ENCODE results near the gene C3orf85. TPM values are rescaled to one million over a fixed set of nuclear protein-coding genes. Genes with fewer than 3 reads are reported as not detected.
"Not testable (repeated sequence)": the region's sequence is repeated elsewhere in the genome, so short reads cannot be mapped to it uniquely, and the experiment has no call there.

C3orf85 gene
- total RNA-seq, 2 donors from 2014 or later: not detected

DNA sequence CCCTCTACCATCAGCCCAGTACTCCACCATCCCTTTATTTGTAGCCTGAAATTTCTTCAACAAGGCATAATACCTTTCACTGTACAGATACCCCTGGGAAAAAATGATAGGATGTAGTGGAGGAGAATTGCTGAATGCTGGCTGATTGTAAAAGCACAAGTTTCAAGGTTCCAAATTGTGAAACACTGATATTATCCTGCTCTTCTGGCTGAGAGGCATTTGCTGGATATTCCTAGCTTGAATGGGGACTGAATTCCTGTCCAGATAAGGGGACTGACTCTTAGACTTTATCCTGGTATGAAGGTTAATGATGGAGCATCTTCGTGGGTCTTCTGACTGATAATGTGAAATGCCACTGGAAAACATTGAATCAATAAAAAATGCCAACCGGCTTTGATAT is 9.0 kb upstream of the C3orf85 start:
- no peak overlapping the region for H3K4me3 ChIP-seq
- no peaks in the 10 kb centered on the region for H3K4me1 ChIP-seq (replicated peaks)
- no peak for DNase-seq (ENCODE audit: low spot score)
- no peak for TF ChIP-seq POLR2AphosphoS5 (IDR thresholded peaks at IDR 0.05)
- TF ChIP-seq POLR2A (IDR thresholded peaks at IDR 0.05): no peak
- TF ChIP-seq, protein P1, sequence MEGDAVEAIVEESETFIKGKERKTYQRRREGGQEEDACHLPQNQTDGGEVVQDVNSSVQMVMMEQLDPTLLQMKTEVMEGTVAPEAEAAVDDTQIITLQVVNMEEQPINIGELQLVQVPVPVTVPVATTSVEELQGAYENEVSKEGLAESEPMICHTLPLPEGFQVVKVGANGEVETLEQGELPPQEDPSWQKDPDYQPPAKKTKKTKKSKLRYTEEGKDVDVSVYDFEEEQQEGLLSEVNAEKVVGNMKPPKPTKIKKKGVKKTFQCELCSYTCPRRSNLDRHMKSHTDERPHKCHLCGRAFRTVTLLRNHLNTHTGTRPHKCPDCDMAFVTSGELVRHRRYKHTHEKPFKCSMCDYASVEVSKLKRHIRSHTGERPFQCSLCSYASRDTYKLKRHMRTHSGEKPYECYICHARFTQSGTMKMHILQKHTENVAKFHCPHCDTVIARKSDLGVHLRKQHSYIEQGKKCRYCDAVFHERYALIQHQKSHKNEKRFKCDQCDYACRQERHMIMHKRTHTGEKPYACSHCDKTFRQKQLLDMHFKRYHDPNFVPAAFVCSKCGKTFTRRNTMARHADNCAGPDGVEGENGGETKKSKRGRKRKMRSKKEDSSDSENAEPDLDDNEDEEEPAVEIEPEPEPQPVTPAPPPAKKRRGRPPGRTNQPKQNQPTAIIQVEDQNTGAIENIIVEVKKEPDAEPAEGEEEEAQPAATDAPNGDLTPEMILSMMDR (IDR thresholded peaks at IDR 0.05): no peak
- no peaks in the 10 kb centered on the region for H3K27me3 ChIP-seq (replicated peaks; ENCODE audit: insufficient read depth)
- WGBS: 91% methylated on average over 2 of the region's 2 CpGs
- no peak overlapping the region for H3K27ac ChIP-seq
- no peaks in the 10 kb centered on the region for H3K9me3 ChIP-seq
- H3K36me3 ChIP-seq: no peaks in the 10 kb centered on the region
- intact Hi-C loops (cut with DNase I): no loop called here

DNA sequence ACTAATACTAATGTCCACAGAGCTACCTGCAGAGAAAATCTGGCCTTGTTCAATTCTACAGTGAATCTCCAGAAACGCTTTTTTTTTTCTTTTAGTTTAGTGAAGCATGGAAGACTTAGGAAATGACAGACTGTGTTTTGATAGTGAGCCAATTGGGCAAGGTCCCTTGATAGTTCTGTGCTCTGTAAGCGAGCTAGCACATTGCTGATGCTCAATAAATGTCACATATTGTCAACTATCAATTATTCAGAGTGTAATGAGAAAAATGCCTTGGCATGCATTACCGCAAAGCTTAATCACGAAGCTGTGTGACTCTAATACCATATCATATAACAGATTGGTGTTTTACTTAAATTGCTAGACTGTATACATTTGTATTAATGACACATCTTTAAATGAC is 5.2 kb upstream of the C3orf85 start:
- Histone ChIP-seq H3K36me3 (no peaks in the 10 kb centered on the region), H3K27ac (no peak overlapping the region), H3K9me3 (no peaks in the 10 kb centered on the region), H3K4me1 (replicated peaks) (no peaks in the 10 kb centered on the region), H3K4me3 (no peak overlapping the region), H3K27me3 (replicated peaks; ENCODE audit: insufficient read depth) (no peaks in the 10 kb centered on the region)
- intact Hi-C loops (cut with DNase I): no loop called here
- DNase-seq (ENCODE audit: low spot score): no peak
- TF ChIP-seq, protein P1 (IDR thresholded peaks at IDR 0.05): no peak
- TF ChIP-seq POLR2AphosphoS5 (IDR thresholded peaks at IDR 0.05) (no peak), POLR2A (IDR thresholded peaks at IDR 0.05) (no peak)
- 19% methylated on average over 4 of the region's 4 CpGs for WGBS

DNA sequence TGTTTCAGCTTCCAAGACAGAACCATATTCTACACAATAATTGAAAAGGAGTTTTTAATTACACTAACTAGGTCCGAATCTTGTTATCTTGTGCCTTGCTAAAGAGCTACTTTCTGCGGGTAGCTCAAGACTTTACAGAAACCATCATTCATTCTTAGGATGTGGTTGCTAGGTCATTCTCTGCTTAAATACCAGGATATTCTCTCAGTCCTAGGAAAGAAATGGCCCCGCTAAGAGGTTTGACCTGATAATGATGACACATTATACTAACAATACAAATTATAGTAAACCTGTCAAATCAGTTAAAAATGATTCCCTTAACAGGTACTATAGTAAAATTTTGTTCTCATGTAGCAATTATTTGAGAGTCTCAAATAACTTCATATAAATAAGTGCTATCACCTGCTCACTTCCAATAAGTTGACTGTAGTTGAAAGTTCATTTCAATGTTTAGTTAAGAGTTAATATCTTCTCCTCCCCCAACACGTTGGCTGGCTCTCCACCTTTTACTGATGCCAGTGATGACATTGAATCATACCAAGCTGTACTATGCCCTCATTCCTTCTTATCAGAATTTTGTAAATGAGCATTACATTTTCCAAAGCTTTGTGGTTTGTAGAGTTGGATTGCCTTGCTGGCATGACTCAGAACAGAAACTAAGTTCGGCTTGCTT is 3.6 kb upstream of the C3orf85 start:
- Histone ChIP-seq H3K4me3 (no peak overlapping the region), H3K36me3 (no peaks in the 10 kb centered on the region), H3K27me3 (replicated peaks; ENCODE audit: insufficient read depth) (no peaks in the 10 kb centered on the region), H3K9me3 (no peaks in the 10 kb centered on the region), H3K27ac (no peak overlapping the region), H3K4me1 (replicated peaks) (no peaks in the 10 kb centered on the region)
- DNase-seq (ENCODE audit: low spot score): no peak
- WGBS: 66% methylated on average over 5 of the region's 5 CpGs
- intact Hi-C loops (cut with DNase I): no loop called here
- TF ChIP-seq POLR2AphosphoS5 (IDR thresholded peaks at IDR 0.05): no peak
- TF ChIP-seq, protein P1 (IDR thresholded peaks at IDR 0.05): no peak
- TF ChIP-seq POLR2A (IDR thresholded peaks at IDR 0.05): no peak

DNA sequence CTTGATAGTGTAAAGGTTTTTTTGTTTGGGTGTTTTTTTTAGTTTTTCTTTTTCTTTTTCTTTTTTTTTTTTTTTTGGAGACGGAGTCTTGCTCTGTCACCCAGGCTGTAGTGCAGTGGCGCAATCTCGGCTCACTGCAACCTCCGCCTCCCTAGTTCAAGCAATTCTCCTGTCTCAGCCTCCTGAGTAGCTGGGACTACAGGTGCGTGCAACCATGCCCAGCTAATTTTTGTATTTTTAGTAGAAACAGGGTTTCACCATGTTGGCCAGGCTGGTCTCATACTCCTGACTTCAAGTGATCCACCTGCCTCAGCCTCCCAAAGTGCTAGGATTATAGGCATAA is 3.1 kb upstream of the C3orf85 start:
- H3K27me3 ChIP-seq (replicated peaks; ENCODE audit: insufficient read depth); H3K4me3 ChIP-seq; H3K36me3 ChIP-seq; H3K4me1 ChIP-seq (replicated peaks); H3K27ac ChIP-seq; intact Hi-C loops (cut with DNase I); H3K9me3 ChIP-seq; DNase-seq (ENCODE audit: low spot score): not testable (repeated sequence)
- WGBS: 93% methylated on average over 5 of the region's 5 CpGs

DNA sequence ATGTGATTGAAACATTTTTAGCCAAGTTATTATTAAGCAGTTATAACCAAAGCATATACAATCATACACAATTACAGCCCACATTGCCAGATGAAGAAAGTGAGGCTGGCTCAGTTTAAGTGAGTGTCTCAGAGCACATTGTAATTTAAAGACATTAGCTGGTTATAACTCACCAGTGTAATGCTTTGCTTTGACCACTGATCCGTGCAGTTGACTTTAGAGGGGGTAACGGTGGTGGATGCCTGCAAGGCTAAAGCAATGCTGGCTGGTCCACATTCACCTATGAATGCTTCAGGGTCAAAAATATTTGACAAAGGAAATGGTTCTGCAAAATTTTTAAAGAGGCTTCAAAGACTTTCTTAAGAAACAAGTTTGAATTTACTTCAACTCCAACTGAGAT is 1.2 kb downstream of the C3orf85 start:
- Histone ChIP-seq H3K4me1 (replicated peaks) (no peaks in the 10 kb centered on the region), H3K27me3 (replicated peaks; ENCODE audit: insufficient read depth) (no peaks in the 10 kb centered on the region), H3K27ac (no peak overlapping the region), H3K36me3 (no peaks in the 10 kb centered on the region), H3K4me3 (no peak overlapping the region), H3K9me3 (no peaks in the 10 kb centered on the region)
- DNase-seq (ENCODE audit: low spot score): no peak
- intact Hi-C loops (cut with DNase I): no loop called here
- 64% methylated on average over 2 of the region's 2 CpGs for WGBS
- TF ChIP-seq POLR2A (IDR thresholded peaks at IDR 0.05) (no peak), POLR2AphosphoS5 (IDR thresholded peaks at IDR 0.05) (no peak)
- TF ChIP-seq, protein P1 (IDR thresholded peaks at IDR 0.05): no peak

Data from prostate gland (tissue), 2 donors.